GM12878 (cell line): Measurements from ENCODE around the gene EFNB2. TPM values are rescaled to one million over a fixed set of nuclear protein-coding genes. Genes with fewer than 3 reads are reported as not detected.

Experiments
- ATAC-seq: fragments of 200-7000 bp; cut with Tn5 transposase; 3 replicates; pipeline ENCODE4 v1.9.1; 2020; ENCODE audit warnings: mild to moderate bottlenecking, moderate library complexity
- BruUV-seq: library from RNA; stranded (reverse); fragments of 400-500 nt; replicated peaks from 2 replicates; lab custom pipeline; 2021; lab: Mats Ljungman, UMichigan
- CTCF ChIA-PET: fragments of 300-600 bp; sonication (Branson Sonifier 250); formaldehyde crosslinking; extraction: SDS; loops from one replicate; lab custom pipeline; 2021; ENCODE audit warnings: inconsistent platforms; lab: Yijun Ruan, JAX
- POLR2A ChIA-PET: fragments of 350-600 bp; formaldehyde crosslinking; extraction: SDS; loops from one replicate; lab custom pipeline; 2021; ENCODE audit warnings: inconsistent platforms; lab: Charles Lee
- RAD21 ChIA-PET: fragments of 300-600 bp; sonication (Branson Sonifier 250); formaldehyde crosslinking; loops from one replicate; lab custom pipeline; 2023; ENCODE audit warnings: antibody characterized with exemption; ENCODE audit not compliant: unreplicated experiment; lab: Charles Lee
- SMC1A ChIA-PET: fragments of 300-600 bp; sonication (Branson Sonifier 250); formaldehyde crosslinking; loops from one replicate; lab custom pipeline; 2023; ENCODE audit not compliant: unreplicated experiment, uncharacterized antibody; lab: Charles Lee
- DNase-seq: peaks from one replicate; pipeline ENCODE4 v3.0.0-alpha.2; 2011; ENCODE audit warnings: low read depth, low spot score
- FAIRE-seq: peaks from 3 replicates; lab custom pipeline; 2011; peaks lifted over from hg19 to GRCh38; lab: Jason Lieb, UNC
- H2AFZ ChIP-seq: 2 replicates; pipeline ENCODE4 v1.6.0; 2011; ENCODE audit warnings: low read depth, low read length, control low read depth; ENCODE audit not compliant: control insufficient read depth
- H3K27ac ChIP-seq: 2 replicates; pipeline ENCODE4 v1.5.1; 2011; ENCODE audit warnings: control low read depth; ENCODE audit not compliant: control insufficient read depth, insufficient read depth
- H3K27me3 ChIP-seq, 2 experiments: replicated peaks in 1 of 2; 2 replicates each; pipeline versions ENCODE4 v1.6.0 to v1.6.1; 2011; ENCODE audit warnings: low read length in 1 of 2; ENCODE audit not compliant: control insufficient read depth in 2 of 2, insufficient read depth in 2 of 2
- H3K36me3 ChIP-seq, 2 experiments: 2 replicates each; pipeline ENCODE4 v1.5.1; 2011; ENCODE audit warnings: low read length in 1 of 2; ENCODE audit not compliant: control insufficient read depth in 2 of 2, insufficient read depth in 2 of 2
- H3K4me1 ChIP-seq: 2 replicates; pipeline ENCODE4 v1.6.1; 2011; ENCODE audit warnings: mild to moderate bottlenecking, low read length, moderate library complexity, mixed read lengths; ENCODE audit not compliant: control insufficient read depth, insufficient read depth
- H3K4me2 ChIP-seq: 2 replicates; pipeline ENCODE4 v1.6.0; 2011; ENCODE audit warnings: control low read depth; ENCODE audit not compliant: control insufficient read depth, insufficient read depth
- H3K4me3 ChIP-seq: fragments of 200-600 bp; sonication (generic); 2 replicates; pipeline ENCODE4 v1.5.1; 2016
- H3K79me2 ChIP-seq: 2 replicates; pipeline ENCODE4 v1.6.0; 2011; ENCODE audit warnings: low read length; ENCODE audit not compliant: control insufficient read depth, insufficient read depth
- H3K9ac ChIP-seq: 2 replicates; pipeline ENCODE4 v1.8.0; 2011; ENCODE audit warnings: low read length, control low read depth, mixed read lengths; ENCODE audit not compliant: control insufficient read depth, insufficient read depth
- H3K9me3 ChIP-seq: replicated peaks from 3 replicates; pipeline ENCODE4 v1.5.1; 2011; ENCODE audit warnings: mild to moderate bottlenecking, low read length; ENCODE audit not compliant: control insufficient read depth, insufficient read depth
- H4K20me1 ChIP-seq: 2 replicates; pipeline ENCODE4 v1.6.0; 2011; ENCODE audit not compliant: control insufficient read depth, insufficient read depth
- BRCA1 ChIP-seq: IDR thresholded peaks from 2 replicates; pipeline ENCODE4 v1.6.1; 2011; ENCODE audit warnings: low read depth, low read length, improper control_type of control experiment
- CBX3 ChIP-seq: fragments of 200-600 bp; sonication (generic); IDR thresholded peaks from 2 replicates; pipeline ENCODE4 v1.6.1; 2016; ENCODE audit warnings: low read depth, borderline replicate concordance
- CREM ChIP-seq: IDR thresholded peaks from 2 replicates; pipeline ENCODE4 v1.6.1; 2014; ENCODE audit warnings: antibody characterized with exemption, low read depth
- CTCF ChIP-seq, 3 experiments: IDR thresholded peaks in 2 of 3; conservative IDR thresholded peaks in 1 of 3; 2 replicates each; pipeline ENCODE4 v1.5.1; 2011; ENCODE audit warnings: low read depth in 3 of 3, low read length in 3 of 3, mild to moderate bottlenecking in 3 of 3, control low read depth in 2 of 3, moderate library complexity in 2 of 3, inconsistent platforms in 1 of 3, mixed read lengths in 1 of 3; ENCODE audit not compliant: control insufficient read depth in 2 of 3, insufficient read depth in 1 of 3; ENCODE audit errors: extremely low read depth in 1 of 3
- IRF4 ChIP-seq: IDR thresholded peaks from 2 replicates; pipeline ENCODE4 v1.6.1; 2011; ENCODE audit warnings: low read depth, low read length
- KDM1A ChIP-seq: fragments of 200-600 bp; sonication (generic); IDR thresholded peaks from 2 replicates; pipeline ENCODE4 v1.6.1; 2016; ENCODE audit warnings: borderline replicate concordance
- MEF2B ChIP-seq: fragments of 450-650 bp; IDR thresholded peaks from 2 replicates; pipeline ENCODE4 v1.6.1; 2018; ENCODE audit warnings: mild to moderate bottlenecking, moderate library complexity; ENCODE audit not compliant: partially characterized antibody, poor library complexity, severe bottlenecking
- NBN ChIP-seq: fragments of 450-650 bp; IDR thresholded peaks from 2 replicates; pipeline ENCODE4 v1.6.1; 2016
- REST ChIP-seq: IDR thresholded peaks from 2 replicates; pipeline ENCODE4 v1.6.1; 2012; ENCODE audit warnings: mild to moderate bottlenecking, low read depth, low read length
- SUPT20H ChIP-seq: IDR thresholded peaks from 2 replicates; pipeline ENCODE4 v1.6.1; 2011; ENCODE audit warnings: low read depth, mild to moderate bottlenecking, low read length, moderate library complexity, borderline replicate concordance; ENCODE audit not compliant: control insufficient read depth
- TBL1XR1 ChIP-seq: IDR thresholded peaks from 2 replicates; pipeline ENCODE4 v1.6.1; 2012; ENCODE audit warnings: low read depth, low read length, improper control_type of control experiment
- YY1 ChIP-seq: IDR thresholded peaks from 2 replicates; pipeline ENCODE4 v1.6.1; 2011; ENCODE audit warnings: low read depth, mild to moderate bottlenecking, low read length
- ZZZ3 ChIP-seq: IDR thresholded peaks from 2 replicates; pipeline ENCODE4 v1.6.1; 2011; ENCODE audit warnings: low read depth; ENCODE audit not compliant: control insufficient read depth, insufficient read length
- WGBS: methylation state at CpG from one replicate; pipeline ENCODE4 v1.1.6; 2016; ENCODE audit warnings: low lambda C conversion rate; ENCODE audit not compliant: insufficient replicate concordance, insufficient coverage; ENCODE audit errors: missing lambda C conversion rate; 5-methylcytosine and 5-hydroxymethylcytosine counted together
- in situ Hi-C: fragments of 300-500 bp; cut with MboI; formaldehyde crosslinking; loops from 9 replicates; pipeline ENCODE4 v1.14.3; 2018; ENCODE audit warnings: mixed read lengths
- intact Hi-C: fragments of 100-400 bp; cut with micrococcal nuclease; formaldehyde crosslinking; loops from one replicate; pipeline ENCODE4 v1.14.2; 2022; ENCODE audit not compliant: unreplicated experiment
- polyA plus RNA-seq, 11 experiments: library from polyadenylated mRNA; depleted of rRNA in 4 of 11; unstranded in 6 of 11; stranded (reverse) in 5 of 11; fragments of >200 nt; fragmentation: Nextera tagmentation in 4 of 11; fragmentation: Illumina TruSeq in 1 of 11; extraction: Ambion mirVana in 4 of 11; extraction: Trizol in 1 of 11; gene quantifications; 1 replicate in 1 of 11; 2 replicates in 10 of 11; pipeline versions ENCODE4 v1.2.1 to v1.2.3, GENCODE V29; 2011 to 2016; ENCODE audit warnings: inconsistent platforms in 2 of 11, missing spikeins in 2 of 11, low read depth in 1 of 11
- total RNA-seq, 4 experiments: library from RNA; depleted of rRNA in 3 of 4; stranded (reverse); fragments of >200 nt in 3 of 4; fragmentation: Illumina TruSeq in 1 of 4; extraction: Trizol in 1 of 4; gene quantifications; 2 replicates each; pipeline versions ENCODE4 v1.2.1 to v1.2.3, GENCODE V29; 2013 to 2021
- TF ChIP-seq, protein P1 (sequence below): fragments of 150-350 bp; IDR thresholded peaks from 2 replicates; pipeline ENCODE4 v1.6.1; 2014; ENCODE audit warnings: mild to moderate bottlenecking, low read depth, low read length
- TF ChIP-seq, protein P2 (sequence below): fragments of 450-650 bp; IDR thresholded peaks from 2 replicates; pipeline ENCODE4 v1.6.1; 2018; ENCODE audit warnings: mild to moderate bottlenecking, low read depth, moderate library complexity; ENCODE audit not compliant: partially characterized antibody

EFNB2 gene
- total and polyA plus RNA-seq, 10 of the 15 experiments (the other 5 are each of a cell fraction or from before 2014, with no cell fraction given): 0.12 to 1.5 (median 0.31) TPM; not detected in 1

GRCh38 chr13:106445996-106446395 lies 89.5 kb downstream of the EFNB2 start:
- Histone ChIP-seq H3K79me2 (no peaks in the 10 kb centered on the region), H3K9me3 (no peaks in the 10 kb centered on the region; the same call in 2 of the 3 replicates), H3K4me3 (no peak overlapping the region), H3K27ac (no peak overlapping the region), H2AFZ (no peak overlapping the region), H3K9ac (no peak overlapping the region), H3K36me3 (no peaks in the 10 kb centered on the region), H3K4me1 (no peaks in the 10 kb centered on the region), H3K4me2 (no peak overlapping the region), H4K20me1 (no peaks in the 10 kb centered on the region), H3K27me3 (no peaks in the 10 kb centered on the region)
- ChIA-PET SMC1A (interaction anchor here (1.4 kb wide), 1 partner anchor 22 kb away, joined by 3 read pairs; no protein-coding TSS in a partner anchor), POLR2A (no interaction called here), CTCF (no interaction called here), RAD21 (no interaction called here)
- 19% methylated on average over 4 of the region's 4 CpGs for WGBS
- ATAC-seq (no peak), FAIRE-seq (no peak), DNase-seq (no peak)
- intact Hi-C loops: no loop called here
- in situ Hi-C loops: no loop called here
- no TSS peak for BruUV-seq
- no peak for TF ChIP-seq YY1
- TF ChIP-seq REST: no peak
- TF ChIP-seq NBN: no peak
- TF ChIP-seq CREM: no peak
- TF ChIP-seq SUPT20H: no peak
- no peak for TF ChIP-seq BRCA1
- TF ChIP-seq IRF4: no peak
- TF ChIP-seq, protein P1, sequence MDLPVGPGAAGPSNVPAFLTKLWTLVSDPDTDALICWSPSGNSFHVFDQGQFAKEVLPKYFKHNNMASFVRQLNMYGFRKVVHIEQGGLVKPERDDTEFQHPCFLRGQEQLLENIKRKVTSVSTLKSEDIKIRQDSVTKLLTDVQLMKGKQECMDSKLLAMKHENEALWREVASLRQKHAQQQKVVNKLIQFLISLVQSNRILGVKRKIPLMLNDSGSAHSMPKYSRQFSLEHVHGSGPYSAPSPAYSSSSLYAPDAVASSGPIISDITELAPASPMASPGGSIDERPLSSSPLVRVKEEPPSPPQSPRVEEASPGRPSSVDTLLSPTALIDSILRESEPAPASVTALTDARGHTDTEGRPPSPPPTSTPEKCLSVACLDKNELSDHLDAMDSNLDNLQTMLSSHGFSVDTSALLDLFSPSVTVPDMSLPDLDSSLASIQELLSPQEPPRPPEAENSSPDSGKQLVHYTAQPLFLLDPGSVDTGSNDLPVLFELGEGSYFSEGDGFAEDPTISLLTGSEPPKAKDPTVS: no peak
- TF ChIP-seq KDM1A: no peak
- TF ChIP-seq CTCF (IDR thresholded peaks at IDR 0.05 in 2 of 3, conservative IDR thresholded peaks at IDR 0.05 in 1 of 3; ENCODE audit: control insufficient read depth in 2 of 3, extremely low read depth in 1 of 3, insufficient read depth in 1 of 3, low read depth in 3 of 3, low read length in 3 of 3): no peak
- no peak for TF ChIP-seq TBL1XR1
- no peak for TF ChIP-seq MEF2B
- no peak for TF ChIP-seq ZZZ3
- TF ChIP-seq, protein P2, sequence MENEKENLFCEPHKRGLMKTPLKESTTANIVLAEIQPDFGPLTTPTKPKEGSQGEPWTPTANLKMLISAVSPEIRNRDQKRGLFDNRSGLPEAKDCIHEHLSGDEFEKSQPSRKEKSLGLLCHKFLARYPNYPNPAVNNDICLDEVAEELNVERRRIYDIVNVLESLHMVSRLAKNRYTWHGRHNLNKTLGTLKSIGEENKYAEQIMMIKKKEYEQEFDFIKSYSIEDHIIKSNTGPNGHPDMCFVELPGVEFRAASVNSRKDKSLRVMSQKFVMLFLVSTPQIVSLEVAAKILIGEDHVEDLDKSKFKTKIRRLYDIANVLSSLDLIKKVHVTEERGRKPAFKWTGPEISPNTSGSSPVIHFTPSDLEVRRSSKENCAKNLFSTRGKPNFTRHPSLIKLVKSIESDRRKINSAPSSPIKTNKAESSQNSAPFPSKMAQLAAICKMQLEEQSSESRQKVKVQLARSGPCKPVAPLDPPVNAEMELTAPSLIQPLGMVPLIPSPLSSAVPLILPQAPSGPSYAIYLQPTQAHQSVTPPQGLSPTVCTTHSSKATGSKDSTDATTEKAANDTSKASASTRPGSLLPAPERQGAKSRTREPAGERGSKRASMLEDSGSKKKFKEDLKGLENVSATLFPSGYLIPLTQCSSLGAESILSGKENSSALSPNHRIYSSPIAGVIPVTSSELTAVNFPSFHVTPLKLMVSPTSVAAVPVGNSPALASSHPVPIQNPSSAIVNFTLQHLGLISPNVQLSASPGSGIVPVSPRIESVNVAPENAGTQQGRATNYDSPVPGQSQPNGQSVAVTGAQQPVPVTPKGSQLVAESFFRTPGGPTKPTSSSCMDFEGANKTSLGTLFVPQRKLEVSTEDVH: no peak
- TF ChIP-seq CBX3: no peak
